Right lobe of liver (tissue), 6 donors: Measurements from ENCODE around the gene ILF2. TPM values are rescaled to one million over a fixed set of nuclear protein-coding genes. Genes with fewer than 3 reads are reported as not detected.

Experiments used
- ATAC-seq, 4 donors: fragments of 200-7000 bp; cut with Tn5 transposase; one replicate each; pipeline ENCODE4 v1.9.1; 2020; ENCODE audit warnings: mild to moderate bottlenecking in 4 of 4, moderate library complexity in 4 of 4
- DNase-seq, 3 donors: peaks; one replicate each; pipeline ENCODE4 v3.0.0-alpha.2; 2020
- H3K27ac ChIP-seq, 3 donors: fragments of 200-600 bp; one replicate each; pipeline ENCODE4 v1.8.0; 2022
- H3K27me3 ChIP-seq, 2 donors: fragments of 200-600 bp; one replicate each; pipeline ENCODE4 v1.8.0; 2022
- H3K36me3 ChIP-seq, 4 donors: fragments of 200-600 bp; sonication (generic) in 1 of 4; one replicate each; pipeline versions ENCODE4 v1.5.1 to v1.8.0; 2017 to 2022; ENCODE audit warnings: control low read depth in 1 of 4
- H3K4me1 ChIP-seq, 4 donors: fragments of 200-600 bp; sonication (generic) in 1 of 4; one replicate each; pipeline versions ENCODE4 v1.5.1 to v1.8.0; 2017 to 2022; ENCODE audit warnings: control low read depth in 1 of 4
- H3K4me3 ChIP-seq, 3 donors: fragments of 200-600 bp; one replicate each; pipeline ENCODE4 v1.8.0; 2022
- H3K9me3 ChIP-seq, 4 donors: fragments of 200-600 bp; sonication (generic) in 1 of 4; one replicate each; pipeline versions ENCODE4 v1.5.1 to v1.8.0; 2017 to 2022; ENCODE audit warnings: control low read depth in 1 of 4
- CTCF ChIP-seq, 4 donors: fragments of 200-600 bp in 3 of 4; fragments of 450-650 bp in 1 of 4; IDR thresholded peaks; one replicate each; pipeline versions ENCODE4 v1.5.1 to v1.8.0; 2016 to 2022; ENCODE audit warnings: antibody characterized with exemption in 4 of 4, mild to moderate bottlenecking in 2 of 4
- POLR2A ChIP-seq: fragments of 450-650 bp; IDR thresholded peaks from one replicate; pipeline ENCODE4 v1.6.1; 2017; ENCODE audit warnings: antibody characterized with exemption, mild to moderate bottlenecking
- WGBS: methylation state at CpG from one replicate; pipeline ENCODE4 v1.1.6; 2018; ENCODE audit warnings: low coverage, low lambda C conversion rate; ENCODE audit not compliant: insufficient coverage; ENCODE audit errors: missing lambda C conversion rate; 5-methylcytosine and 5-hydroxymethylcytosine counted together
- intact Hi-C, 2 donors: fragments of 100-400 bp; cut with DNase I; formaldehyde crosslinking; loops; one replicate each; pipeline versions ENCODE4 v1.11.2 to v1.14.1; 2022
- total RNA-seq, 6 experiments: library from RNA; depleted of rRNA in 2 of 6; stranded (reverse); fragments of >200 nt in 2 of 6; fragmentation: NEBNext Ultra II Directional in 3 of 6; extraction: Animal tissue kit (Norgen Biotek cat#: 25700) in 3 of 6; gene quantifications; one replicate each; pipeline versions ENCODE4 v1.1.0 to v1.2.4, GENCODE V29; 2016 to 2023
- donor health status: DM: no; HTN: yes; CAD: no.
- donor health status: DM: no; HTN: no; CAD: no.
- donor health status: DM: no; HTN: no; CAD: no.
- donor health status: DM: no; HTN: yes; CAD: no.
- donor health status: DM: no; HTN: yes; CAD: no.

The ILF2 gene
- total RNA-seq, 6 experiments from 2014 or later: 30.2 to 55.9 (median 38.7) TPM

- intact Hi-C loops: no loop called here
- 85% methylated on average over 3 of the region's 6 CpGs for WGBS
- no peaks in the 10 kb centered on the region for H3K9me3 ChIP-seq
- TF ChIP-seq POLR2A (no peak), CTCF (IDR thresholded peaks at IDR 0.05) (no peak)
- no peak overlapping the region for H3K4me3 ChIP-seq
- no peak overlapping the region for H3K27ac ChIP-seq
- ATAC-seq: no peak
- H3K4me1 ChIP-seq: peaks cover 0 to 20% (median 5%) of the 10 kb centered on the region in 4 donors
- H3K27me3 ChIP-seq: no peaks in the 10 kb centered on the region
- DNase-seq: peak in 1 of 3 donors; percentile 27
- no peaks in the 10 kb centered on the region for H3K36me3 ChIP-seq
These were observed 51.6 kb downstream of the ILF2 start for GRCh38 chr1:153619171-153619570.

- Histone ChIP-seq H3K27me3 (no peaks in the 10 kb centered on the region), H3K36me3 (no peaks in the 10 kb centered on the region), H3K9me3 (no peaks in the 10 kb centered on the region), H3K27ac (no peak overlapping the region), H3K4me1 (peaks cover 0 to 27% (median 10%) of the 10 kb centered on the region in 4 donors), H3K4me3 (no peak overlapping the region)
- intact Hi-C loops: no loop called here
- TF ChIP-seq CTCF (IDR thresholded peaks at IDR 0.05) (peak in 3 of 4 donors; percentile 59 to 89 (median 66)), POLR2A (no peak)
- 0% methylated on average over 3 of the region's 6 CpGs for WGBS
- ATAC-seq: peak in 3 of 4 donors; percentile 63 to 69 (median 68)
- DNase-seq: peak; percentile 85 to 87 (median 86)
These were observed 53.1 kb downstream of the ILF2 start for GRCh38 chr1:153617663-153618062.

GRCh38 chr1:153616917-153617311 is 53.9 kb downstream of the ILF2 start:
- Histone ChIP-seq H3K9me3 (no peaks in the 10 kb centered on the region), H3K27ac (peak overlapping the region; percentile 22 to 60 (median 58)), H3K36me3 (no peaks in the 10 kb centered on the region), H3K27me3 (no peaks in the 10 kb centered on the region), H3K4me3 (no peak overlapping the region), H3K4me1 (peaks cover 0 to 27% (median 10%) of the 10 kb centered on the region in 4 donors)
- TF ChIP-seq CTCF (IDR thresholded peaks at IDR 0.05): no peak
- 41% methylated on average over 3 of the region's 5 CpGs for WGBS
- DNase-seq: peak in 1 of 3 donors; percentile 40
- intact Hi-C loops: no loop called here
- no peak for ATAC-seq

- Histone ChIP-seq H3K36me3 (no peaks in the 10 kb centered on the region), H3K4me1 (peaks cover 0 to 27% (median 10%) of the 10 kb centered on the region in 4 donors), H3K9me3 (no peaks in the 10 kb centered on the region), H3K27ac (peak within 1 kb of the TSS; percentile 22 to 60 (median 58)), H3K27me3 (no peaks in the 10 kb centered on the region), H3K4me3 (no peak within 1 kb of the TSS)
- ATAC-seq (peak; percentile 77 to 81 (median 79)), DNase-seq (peak; percentile 88 to 91 (median 90))
- intact Hi-C loops: no loop called here
- TF ChIP-seq CTCF (IDR thresholded peaks at IDR 0.05) (no peak), POLR2A (no peak)
- WGBS: 8% methylated on average over 2 of the region's 10 CpGs
These were observed 54.5 kb downstream of the ILF2 start, which contains the start of gene S100A14 for GRCh38 chr1:153616144-153616916. S100A14 (minus strand) TSS chr1:153616325; CDS start chr1:153615858, 467 bp downstream.
